Measurements from ENCODE around the gene GALNT10. TPM values are rescaled to one million over a fixed set of nuclear protein-coding genes. Genes with fewer than 3 reads are reported as not detected.

GALNT10 gene
- total and polyA plus RNA-seq, 2 of the 4 experiments (the other 2 are of a cell fraction) = 46.2 to 67.0 TPM

DNA sequence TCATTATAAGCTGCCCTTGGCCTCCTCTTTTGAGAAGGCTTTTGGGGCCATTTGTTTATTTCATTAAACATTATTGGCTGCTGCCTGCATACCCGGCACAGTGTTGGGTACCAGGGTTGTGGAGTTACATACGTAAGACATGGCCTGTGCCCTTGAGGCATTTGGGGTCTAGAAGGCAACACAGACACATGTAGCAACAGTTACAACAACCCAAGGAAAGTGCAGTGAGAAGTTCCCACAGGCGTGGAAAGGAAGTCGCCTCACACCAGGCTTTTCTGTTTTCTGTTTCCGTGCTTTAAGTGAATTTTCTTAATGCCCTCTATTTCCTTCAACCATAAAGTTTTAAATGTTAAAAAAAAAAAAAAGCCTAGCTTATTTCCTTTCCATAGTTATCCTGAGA lies 47.4 kb downstream of the GALNT10 start:
- no peak for TF ChIP-seq RFX5 (IDR thresholded peaks at IDR 0.05; ENCODE audit: low read depth, low read length)
- TF ChIP-seq, protein P1, sequence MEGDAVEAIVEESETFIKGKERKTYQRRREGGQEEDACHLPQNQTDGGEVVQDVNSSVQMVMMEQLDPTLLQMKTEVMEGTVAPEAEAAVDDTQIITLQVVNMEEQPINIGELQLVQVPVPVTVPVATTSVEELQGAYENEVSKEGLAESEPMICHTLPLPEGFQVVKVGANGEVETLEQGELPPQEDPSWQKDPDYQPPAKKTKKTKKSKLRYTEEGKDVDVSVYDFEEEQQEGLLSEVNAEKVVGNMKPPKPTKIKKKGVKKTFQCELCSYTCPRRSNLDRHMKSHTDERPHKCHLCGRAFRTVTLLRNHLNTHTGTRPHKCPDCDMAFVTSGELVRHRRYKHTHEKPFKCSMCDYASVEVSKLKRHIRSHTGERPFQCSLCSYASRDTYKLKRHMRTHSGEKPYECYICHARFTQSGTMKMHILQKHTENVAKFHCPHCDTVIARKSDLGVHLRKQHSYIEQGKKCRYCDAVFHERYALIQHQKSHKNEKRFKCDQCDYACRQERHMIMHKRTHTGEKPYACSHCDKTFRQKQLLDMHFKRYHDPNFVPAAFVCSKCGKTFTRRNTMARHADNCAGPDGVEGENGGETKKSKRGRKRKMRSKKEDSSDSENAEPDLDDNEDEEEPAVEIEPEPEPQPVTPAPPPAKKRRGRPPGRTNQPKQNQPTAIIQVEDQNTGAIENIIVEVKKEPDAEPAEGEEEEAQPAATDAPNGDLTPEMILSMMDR (conservative IDR thresholded peaks at IDR 0.05; ENCODE audit: low read depth, low read length) = no peak
- TF ChIP-seq RAD21 (IDR thresholded peaks at IDR 0.05; ENCODE audit: low read length) = no peak
- TF ChIP-seq CHD1 (IDR thresholded peaks at IDR 0.05; ENCODE audit: low read depth, low read length) = no peak
- no peak for TF ChIP-seq MAZ (IDR thresholded peaks at IDR 0.05; ENCODE audit: borderline replicate concordance, low read depth, low read length)
- no peak for TF ChIP-seq POLR2A (IDR thresholded peaks at IDR 0.05; ENCODE audit: low read depth, low read length)
- TF ChIP-seq NFE2L2 (IDR thresholded peaks at IDR 0.05; ENCODE audit: low read depth, low read length) = no peak
- TF ChIP-seq MAFK (IDR thresholded peaks at IDR 0.05; ENCODE audit: low read depth, low read length) = no peak
- TF ChIP-seq, protein P2, sequence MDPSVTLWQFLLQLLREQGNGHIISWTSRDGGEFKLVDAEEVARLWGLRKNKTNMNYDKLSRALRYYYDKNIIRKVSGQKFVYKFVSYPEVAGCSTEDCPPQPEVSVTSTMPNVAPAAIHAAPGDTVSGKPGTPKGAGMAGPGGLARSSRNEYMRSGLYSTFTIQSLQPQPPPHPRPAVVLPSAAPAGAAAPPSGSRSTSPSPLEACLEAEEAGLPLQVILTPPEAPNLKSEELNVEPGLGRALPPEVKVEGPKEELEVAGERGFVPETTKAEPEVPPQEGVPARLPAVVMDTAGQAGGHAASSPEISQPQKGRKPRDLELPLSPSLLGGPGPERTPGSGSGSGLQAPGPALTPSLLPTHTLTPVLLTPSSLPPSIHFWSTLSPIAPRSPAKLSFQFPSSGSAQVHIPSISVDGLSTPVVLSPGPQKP (IDR thresholded peaks at IDR 0.05; ENCODE audit: borderline replicate concordance, low read depth, low read length) = no peak
- TF ChIP-seq RCOR1 (IDR thresholded peaks at IDR 0.05; ENCODE audit: insufficient replicate concordance, low read length) = no peak
- TF ChIP-seq CEBPB (IDR thresholded peaks at IDR 0.05; ENCODE audit: low read depth, low read length) = no peak
- no peak for TF ChIP-seq FOS (IDR thresholded peaks at IDR 0.05; ENCODE audit: low read depth, low read length)
- intact Hi-C loops (cut with micrococcal nuclease) = no loop called here
- no peak overlapping the region for H2BK120ac ChIP-seq (ENCODE audit: low read depth, low read length)
- no peak for ATAC-seq (ENCODE audit: low read depth)
- no peak overlapping the region for H2BK5ac ChIP-seq (ENCODE audit: low read depth, low read length, poor library complexity, severe bottlenecking)
- H3K4me1 ChIP-seq (ENCODE audit: control insufficient read depth, insufficient read depth, low read length) = no peaks in the 10 kb centered on the region; the same call in 1 of the 2 replicates
- no CpG with 5 or more reads among the region's 5 CpGs for WGBS, 2 experiments (ENCODE audit: extremely low coverage in 2 of 2, insufficient read length in 1 of 2)
- H2AFZ ChIP-seq (replicated peaks; ENCODE audit: low read length, poor library complexity) = no peak overlapping the region
- H3K4me3 ChIP-seq (ENCODE audit: insufficient read depth, low read depth, low read length) = no peak overlapping the region
- no peaks in the 10 kb centered on the region for H3K36me3 ChIP-seq (ENCODE audit: control insufficient read depth, insufficient read depth, low read length)
- CTCF ChIA-PET = no interaction called here
- peaks cover 34 to 84% of the 10 kb centered on the region in 2 experiments for H3K79me1 ChIP-seq (ENCODE audit: low read depth in 1 of 2, low read length in 2 of 2)
- no peak overlapping the region for H2AK5ac ChIP-seq (ENCODE audit: low read depth, low read length)
- H3K14ac ChIP-seq (replicated peaks; ENCODE audit: low read depth, low read length) = no peak overlapping the region
- dilution Hi-C loops (cut with HindIII; ENCODE audit: low sequenced_read_pairs, unreplicated experiment) = no loop called here
- peaks cover 20% of the 10 kb centered on the region for H3K9me1 ChIP-seq (ENCODE audit: insufficient read depth, low read length)
- H4K20me1 ChIP-seq (ENCODE audit: insufficient read depth, low read length) = peaks cover 27% of the 10 kb centered on the region; the same call in 1 of the 2 replicates
- H2BK20ac ChIP-seq (ENCODE audit: low read depth, low read length) = no peak overlapping the region
- H3K9ac ChIP-seq (ENCODE audit: low read depth, low read length) = no peak overlapping the region
- no peaks in the 10 kb centered on the region for H3K9me3 ChIP-seq (ENCODE audit: control insufficient read depth, insufficient read depth, low read length)
- H3K27me3 ChIP-seq (ENCODE audit: control insufficient read depth, insufficient read depth, low read length) = no peaks in the 10 kb centered on the region
- no peak overlapping the region for H2AK9ac ChIP-seq (replicated peaks; ENCODE audit: low read depth, low read length, poor library complexity)
- no peak overlapping the region for H4K91ac ChIP-seq (ENCODE audit: insufficient read depth, low read depth, low read length)
- no peak overlapping the region for H4K5ac ChIP-seq (ENCODE audit: low read depth, low read length)
- no peak overlapping the region for H3K56ac ChIP-seq (ENCODE audit: extremely low read depth, insufficient read depth, low read length)
- H3K4ac ChIP-seq (ENCODE audit: low read depth, low read length) = no peak overlapping the region
- no peak for DNase-seq
- in situ Hi-C loops (cut with MboI; ENCODE audit: low sequenced_read_pairs) = no loop called here
- no peak overlapping the region for H3K23ac ChIP-seq (ENCODE audit: low read depth, low read length)
- no peak overlapping the region for H2BK15ac ChIP-seq (ENCODE audit: low read depth, low read length)
- H4K8ac ChIP-seq (ENCODE audit: low read depth in 2 of 2, low read length in 2 of 2) = no peak overlapping the region
- H3K27ac ChIP-seq (ENCODE audit: insufficient read depth, low read length) = no peak overlapping the region
- H3K18ac ChIP-seq (ENCODE audit: low read depth, low read length) = no peak overlapping the region
- POLR2A ChIA-PET (ENCODE audit: unreplicated experiment) = interaction anchor here (0.5 kb wide), 1 partner anchor 11 kb away, joined by 3 read pairs; no protein-coding TSS in a partner anchor
- H3K4me2 ChIP-seq (ENCODE audit: low read depth, low read length) = no peak overlapping the region
- no TSS peak for BruUV-seq (replicated peaks)

All from IMR-90 (cell line).